Mesothelial cell of epicardium (in vitro differentiated cells): ENCODE measurements around the gene PCF11. TPM values are rescaled to one million over a fixed set of nuclear protein-coding genes. Genes with fewer than 3 reads are reported as not detected.

Experiments used
- DNase-seq, 2 experiments: peaks; one replicate each; pipeline ENCODE4 v3.0.0; 2021; ENCODE audit warnings: low spot score in 2 of 2; ENCODE audit not compliant: unreplicated experiment in 2 of 2
- H3K27ac Mint-ChIP-seq: 2 replicates; pipeline ENCODE4 v1.8.0; 2021; ENCODE audit warnings: mixed read lengths
- H3K27me3 Mint-ChIP-seq: 2 replicates; pipeline ENCODE4 v1.8.0; 2021; ENCODE audit warnings: low read depth, mixed read lengths
- H3K36me3 Mint-ChIP-seq: 2 replicates; pipeline ENCODE4 v1.8.0; 2021; ENCODE audit warnings: mixed read lengths
- H3K4me1 Mint-ChIP-seq: 2 replicates; pipeline ENCODE4 v1.8.0; 2021; ENCODE audit warnings: mixed read lengths
- H3K4me3 Mint-ChIP-seq: 2 replicates; pipeline ENCODE4 v1.8.0; 2021; ENCODE audit warnings: mild to moderate bottlenecking, moderate library complexity, mixed read lengths
- H3K9me3 Mint-ChIP-seq: 2 replicates; pipeline ENCODE4 v1.8.0; 2021; ENCODE audit warnings: mixed read lengths
- total RNA-seq: library from RNA; stranded (reverse); gene quantifications from 3 replicates; pipeline ENCODE4 v1.2.1, GENCODE V29; 2021
- TF ChIP-seq, protein P1 (sequence below): fragments of 200-600 bp; sonication (generic); IDR thresholded peaks from one replicate; pipeline ENCODE4 v1.5.0; 2021; ENCODE audit warnings: antibody characterized with exemption; ENCODE audit not compliant: unreplicated experiment

PCF11 gene
- total RNA-seq, 1 donor from 2014 or later, result 77.1 TPM

GRCh38 chr11:83153764-83154163, 3.2 kb upstream of the PCF11 start:
- Mint-ChIP-seq H3K9me3 (no peaks in the 10 kb centered on the region), H3K4me3 (no peak overlapping the region), H3K27me3 (no peaks in the 10 kb centered on the region), H3K27ac (no peak overlapping the region), H3K36me3 (no peaks in the 10 kb centered on the region), H3K4me1 (peaks cover under 1% of the 10 kb centered on the region)
- TF ChIP-seq, protein P1, sequence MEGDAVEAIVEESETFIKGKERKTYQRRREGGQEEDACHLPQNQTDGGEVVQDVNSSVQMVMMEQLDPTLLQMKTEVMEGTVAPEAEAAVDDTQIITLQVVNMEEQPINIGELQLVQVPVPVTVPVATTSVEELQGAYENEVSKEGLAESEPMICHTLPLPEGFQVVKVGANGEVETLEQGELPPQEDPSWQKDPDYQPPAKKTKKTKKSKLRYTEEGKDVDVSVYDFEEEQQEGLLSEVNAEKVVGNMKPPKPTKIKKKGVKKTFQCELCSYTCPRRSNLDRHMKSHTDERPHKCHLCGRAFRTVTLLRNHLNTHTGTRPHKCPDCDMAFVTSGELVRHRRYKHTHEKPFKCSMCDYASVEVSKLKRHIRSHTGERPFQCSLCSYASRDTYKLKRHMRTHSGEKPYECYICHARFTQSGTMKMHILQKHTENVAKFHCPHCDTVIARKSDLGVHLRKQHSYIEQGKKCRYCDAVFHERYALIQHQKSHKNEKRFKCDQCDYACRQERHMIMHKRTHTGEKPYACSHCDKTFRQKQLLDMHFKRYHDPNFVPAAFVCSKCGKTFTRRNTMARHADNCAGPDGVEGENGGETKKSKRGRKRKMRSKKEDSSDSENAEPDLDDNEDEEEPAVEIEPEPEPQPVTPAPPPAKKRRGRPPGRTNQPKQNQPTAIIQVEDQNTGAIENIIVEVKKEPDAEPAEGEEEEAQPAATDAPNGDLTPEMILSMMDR, result no peak
- DNase-seq, result no peak

- H3K27me3 Mint-ChIP-seq, result no peaks in the 10 kb centered on the region
- peak overlapping the region; percentile 100 for H3K4me3 Mint-ChIP-seq
- no peaks in the 10 kb centered on the region for H3K36me3 Mint-ChIP-seq
- DNase-seq, result peak; percentile 92 to 96
- TF ChIP-seq, protein P1, result no peak
- peak overlapping the region; percentile 100 for H3K27ac Mint-ChIP-seq
- peaks cover 26% of the 10 kb centered on the region for H3K4me1 Mint-ChIP-seq
- H3K9me3 Mint-ChIP-seq, result no peaks in the 10 kb centered on the region
These were observed 561 bp upstream of the PCF11 start for GRCh38 chr11:83156144-83156995.

DNA sequence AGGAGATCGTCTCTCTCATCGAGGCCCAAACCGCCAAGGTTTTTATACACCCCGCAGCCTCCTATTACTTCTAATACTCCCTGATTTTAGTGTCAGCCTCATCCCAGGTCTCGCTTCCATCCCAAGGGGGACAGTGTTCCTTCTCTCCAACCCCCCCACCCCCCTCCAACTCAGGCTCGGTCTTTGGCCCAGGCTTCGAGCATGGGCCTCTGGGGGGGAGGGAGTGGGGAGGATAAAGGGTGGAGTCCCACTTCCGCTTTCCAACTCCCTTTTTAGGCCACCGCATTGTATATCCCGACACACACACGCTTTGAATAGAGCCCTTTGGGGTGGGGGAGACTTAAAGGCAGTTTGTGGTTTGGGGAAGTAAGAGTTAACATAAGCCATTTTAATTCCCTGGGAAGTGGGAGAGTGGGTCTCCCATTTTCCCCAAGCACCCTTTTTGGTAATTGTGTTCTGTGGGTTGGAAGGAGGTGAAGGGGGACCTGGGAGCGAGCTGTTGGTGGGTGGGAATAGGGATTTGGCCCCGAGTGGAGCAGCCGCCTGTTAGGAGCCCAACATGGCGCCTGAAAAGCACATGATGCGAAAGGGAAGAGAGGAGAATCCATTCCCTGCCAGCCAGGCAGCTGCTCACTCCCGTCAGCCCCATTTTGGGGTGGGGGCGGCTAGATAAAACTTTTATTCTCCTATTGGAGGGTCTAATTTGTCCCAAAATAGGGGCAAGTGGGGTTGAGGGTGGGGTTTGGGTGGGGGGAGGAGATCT, 844 bp downstream of the PCF11 start:
- H3K27ac Mint-ChIP-seq, result peak overlapping the region; percentile 100
- TF ChIP-seq, protein P1, result no peak
- peak overlapping the region; percentile 100 for H3K4me3 Mint-ChIP-seq
- H3K9me3 Mint-ChIP-seq, result no peaks in the 10 kb centered on the region
- H3K36me3 Mint-ChIP-seq, result no peaks in the 10 kb centered on the region
- H3K27me3 Mint-ChIP-seq, result no peaks in the 10 kb centered on the region
- H3K4me1 Mint-ChIP-seq, result peaks cover 35% of the 10 kb centered on the region
- DNase-seq, result peak in 1 of 2 experiments; percentile 61

- no peaks in the 10 kb centered on the region for H3K27me3 Mint-ChIP-seq
These were observed 1.4 kb downstream of the PCF11 start for GRCh38 chr11:83158357-83158786.

More at GRCh38 chr11:83158357-83158786, 1.4 kb downstream of the PCF11 start:
- Mint-ChIP-seq H3K27ac (peak overlapping the region; percentile 100), H3K9me3 (no peaks in the 10 kb centered on the region), H3K4me3 (peak overlapping the region; percentile 100), H3K4me1 (peaks cover 35% of the 10 kb centered on the region), H3K36me3 (no peaks in the 10 kb centered on the region)
- TF ChIP-seq, protein P1, result no peak
- no peak for DNase-seq
